ENCODE results near the gene FBXL19.

FBXL19 gene

GRCh38 chr16:30980434-30980833 is 57.1 kb downstream of the FBXL19 start:
- no peak for DNase-seq (ENCODE audit: insufficient read length, low spot score)
- TF ChIP-seq POLR2AphosphoS5 (IDR thresholded peaks at IDR 0.05; ENCODE audit: low read depth, low read length) (no peak), TAF1 (IDR thresholded peaks at IDR 0.05; ENCODE audit: low read depth, low read length) (no peak), POU2F2 (IDR thresholded peaks at IDR 0.05; ENCODE audit: low read depth, low read length) (no peak), POLR2A (IDR thresholded peaks at IDR 0.05; ENCODE audit: low read depth, low read length) (no peak), PAX5 (IDR thresholded peaks at IDR 0.05; ENCODE audit: insufficient read depth, low read length, severe bottlenecking) (no peak), SPI1 (IDR thresholded peaks at IDR 0.05; ENCODE audit: low read depth, low read length) (no peak)
- no peak for FAIRE-seq

GRCh38 chr16:30980959-30981358 is 57.6 kb downstream of the FBXL19 start:
- no peak for FAIRE-seq

GRCh38 chr16:30982548-30983288 is 59.3 kb downstream of the FBXL19 start:
- DNase-seq (ENCODE audit: insufficient read length, low spot score) (no peak), FAIRE-seq (no peak)
- no peak for TF ChIP-seq POU2F2 (IDR thresholded peaks at IDR 0.05; ENCODE audit: low read depth, low read length)
- TF ChIP-seq POLR2A (IDR thresholded peaks at IDR 0.05; ENCODE audit: low read depth, low read length) = peak; percentile 20; the same call in 1 of the 2 replicates
- peak; percentile 9; the same call in 1 of the 2 replicates for TF ChIP-seq POLR2AphosphoS5 (IDR thresholded peaks at IDR 0.05; ENCODE audit: low read depth, low read length)

More at GRCh38 chr16:30980959-30981358, 57.6 kb downstream of the FBXL19 start:
- no peak for DNase-seq (ENCODE audit: insufficient read length, low spot score)
- TF ChIP-seq POLR2AphosphoS5 (IDR thresholded peaks at IDR 0.05; ENCODE audit: low read depth, low read length) = no peak
- no peak for TF ChIP-seq POU2F2 (IDR thresholded peaks at IDR 0.05; ENCODE audit: low read depth, low read length)

- FAIRE-seq (no peak), DNase-seq (ENCODE audit: insufficient read length, low spot score) (no peak)
- TF ChIP-seq POLR2A (IDR thresholded peaks at IDR 0.05; ENCODE audit: low read depth, low read length) (no peak), PAX5 (IDR thresholded peaks at IDR 0.05; ENCODE audit: insufficient read depth, low read length, severe bottlenecking) (no peak), POLR2AphosphoS5 (IDR thresholded peaks at IDR 0.05; ENCODE audit: low read depth, low read length) (no peak; the same call in 1 of the 2 replicates), SPI1 (IDR thresholded peaks at IDR 0.05; ENCODE audit: low read depth, low read length) (no peak), TAF1 (IDR thresholded peaks at IDR 0.05; ENCODE audit: low read depth, low read length) (no peak), POU2F2 (IDR thresholded peaks at IDR 0.05; ENCODE audit: low read depth, low read length) (no peak)
These were observed 60.0 kb downstream of the FBXL19 start for GRCh38 chr16:30983289-30983889.

- DNase-seq (ENCODE audit: insufficient read length, low spot score) (no peak), FAIRE-seq (no peak)
- no peak for TF ChIP-seq TAF1 (IDR thresholded peaks at IDR 0.05; ENCODE audit: low read depth, low read length)
- no peak for TF ChIP-seq POLR2A (IDR thresholded peaks at IDR 0.05; ENCODE audit: low read depth, low read length)
- TF ChIP-seq POLR2AphosphoS5 (IDR thresholded peaks at IDR 0.05; ENCODE audit: low read depth, low read length) = no peak
- no peak for TF ChIP-seq PAX5 (IDR thresholded peaks at IDR 0.05; ENCODE audit: insufficient read depth, low read length, severe bottlenecking)
- TF ChIP-seq POU2F2 (IDR thresholded peaks at IDR 0.05; ENCODE audit: low read depth, low read length) = no peak
- TF ChIP-seq SPI1 (IDR thresholded peaks at IDR 0.05; ENCODE audit: low read depth, low read length) = no peak
These were observed 60.7 kb downstream of the FBXL19 start for GRCh38 chr16:30983898-30984610.

GRCh38 chr16:30984669-30985400 is 61.5 kb downstream of the FBXL19 start, which contains the start of gene HSD3B7:
TSS of gene HSD3B7 (plus strand) at chr16:30985207. CDS start at chr16:30985659, 452 bp downstream.
- peak; percentile 88 for FAIRE-seq
- DNase-seq (ENCODE audit: insufficient read length, low spot score) = peak; percentile 97
- TF ChIP-seq POU2F2 (IDR thresholded peaks at IDR 0.05; ENCODE audit: low read depth, low read length) (peak; percentile 19; the same call in 1 of the 2 replicates), POLR2AphosphoS5 (IDR thresholded peaks at IDR 0.05; ENCODE audit: low read depth, low read length) (peak; percentile 55; the same call in 1 of the 2 replicates), TAF1 (IDR thresholded peaks at IDR 0.05; ENCODE audit: low read depth, low read length) (no peak)

GRCh38 chr16:30985401-30986128 is 62.2 kb downstream of the FBXL19 start:
- no peak for FAIRE-seq
- TF ChIP-seq SPI1 (IDR thresholded peaks at IDR 0.05; ENCODE audit: low read depth, low read length) (no peak), POLR2A (IDR thresholded peaks at IDR 0.05; ENCODE audit: low read depth, low read length) (no peak), POU2F2 (IDR thresholded peaks at IDR 0.05; ENCODE audit: low read depth, low read length) (no peak)
- DNase-seq (ENCODE audit: insufficient read length, low spot score) = no peak

- TF ChIP-seq POU2F2 (IDR thresholded peaks at IDR 0.05; ENCODE audit: low read depth, low read length) (no peak), POLR2A (IDR thresholded peaks at IDR 0.05; ENCODE audit: low read depth, low read length) (no peak), PAX5 (IDR thresholded peaks at IDR 0.05; ENCODE audit: insufficient read depth, low read length, severe bottlenecking) (no peak), TAF1 (IDR thresholded peaks at IDR 0.05; ENCODE audit: low read depth, low read length) (no peak), SPI1 (IDR thresholded peaks at IDR 0.05; ENCODE audit: low read depth, low read length) (no peak), POLR2AphosphoS5 (IDR thresholded peaks at IDR 0.05; ENCODE audit: low read depth, low read length) (no peak)
- no peak for FAIRE-seq
These were observed 63.0 kb downstream of the FBXL19 start for GRCh38 chr16:30986129-30986991.

More at GRCh38 chr16:30986129-30986991, 63.0 kb downstream of the FBXL19 start:
- DNase-seq (ENCODE audit: insufficient read length, low spot score) = no peak
